RWPE2 (cell line): Measurements from ENCODE around the gene TRAPPC2L.

Experiments used
- ATAC-seq: fragments of 200-7000 bp; cut with Tn5 transposase; 3 replicates; pipeline ENCODE4 v1.9.1; 2021; ENCODE audit warnings: low read depth
- DNase-seq: peaks from one replicate; pipeline ENCODE4 v3.0.0-alpha.2; 2020; ENCODE audit warnings: low spot score
- H3K27ac ChIP-seq: fragments of 450-650 bp; 2 replicates; pipeline ENCODE4 v1.5.1; 2017; ENCODE audit warnings: mild to moderate bottlenecking; ENCODE audit not compliant: poor library complexity, severe bottlenecking
- H3K27me3 ChIP-seq: fragments of 250-450 bp; sonication (Bioruptor Pico); 2 replicates; pipeline ENCODE4 v1.5.1; 2021; ENCODE audit warnings: mild to moderate bottlenecking, moderate library complexity; ENCODE audit not compliant: insufficient read depth, poor library complexity, severe bottlenecking
- H3K36me3 ChIP-seq: fragments of 250-450 bp; sonication (Bioruptor Pico); 2 replicates; pipeline ENCODE4 v1.5.1; 2020; ENCODE audit warnings: low read depth, mild to moderate bottlenecking, moderate library complexity
- H3K4me1 ChIP-seq: fragments of 250-450 bp; sonication (Bioruptor Pico); 2 replicates; pipeline ENCODE4 v1.5.1; 2021; ENCODE audit warnings: mild to moderate bottlenecking, moderate library complexity; ENCODE audit not compliant: insufficient read depth, poor library complexity, severe bottlenecking
- H3K4me3 ChIP-seq: fragments of 250-450 bp; sonication (Bioruptor Pico); 2 replicates; pipeline ENCODE4 v1.5.1; 2021; ENCODE audit warnings: mild to moderate bottlenecking, moderate library complexity; ENCODE audit not compliant: severe bottlenecking
- H3K9me3 ChIP-seq: fragments of 250-450 bp; sonication (Bioruptor Pico); 2 replicates; pipeline ENCODE4 v1.5.1; 2021; ENCODE audit warnings: mild to moderate bottlenecking, moderate library complexity; ENCODE audit not compliant: severe bottlenecking
- TF ChIP-seq, protein P1 (sequence below): fragments of 450-650 bp; IDR thresholded peaks from one replicate; pipeline ENCODE4 v1.5.1; 2017; ENCODE audit warnings: mild to moderate bottlenecking, moderate library complexity; ENCODE audit not compliant: poor library complexity, severe bottlenecking

TRAPPC2L gene

DNA sequence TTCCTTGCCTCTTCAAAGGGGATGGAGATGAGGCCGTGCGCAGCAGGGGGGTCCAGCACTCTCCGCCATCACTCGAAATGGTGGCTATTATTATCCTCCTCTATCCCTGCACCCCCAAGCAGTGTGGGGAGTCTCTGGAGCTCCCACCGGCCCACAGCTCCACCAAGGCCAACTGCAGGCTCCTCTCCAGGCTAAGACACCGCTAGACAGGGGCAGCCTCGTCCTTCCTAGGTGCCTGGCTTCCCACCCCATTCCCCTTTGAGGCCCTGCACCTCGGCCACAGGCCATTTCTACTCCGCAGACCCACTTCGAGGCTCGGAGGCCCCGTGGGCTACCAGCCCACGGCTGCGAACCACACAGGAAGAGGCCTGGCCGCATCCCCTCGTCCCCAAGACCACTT is 49.1 kb downstream of the TRAPPC2L start:
- Histone ChIP-seq H3K27ac (no peak overlapping the region), H3K27me3 (no peaks in the 10 kb centered on the region), H3K36me3 (no peaks in the 10 kb centered on the region), H3K4me1 (peaks cover 7% of the 10 kb centered on the region), H3K9me3 (no peaks in the 10 kb centered on the region), H3K4me3 (no peak overlapping the region)
- TF ChIP-seq, protein P1, sequence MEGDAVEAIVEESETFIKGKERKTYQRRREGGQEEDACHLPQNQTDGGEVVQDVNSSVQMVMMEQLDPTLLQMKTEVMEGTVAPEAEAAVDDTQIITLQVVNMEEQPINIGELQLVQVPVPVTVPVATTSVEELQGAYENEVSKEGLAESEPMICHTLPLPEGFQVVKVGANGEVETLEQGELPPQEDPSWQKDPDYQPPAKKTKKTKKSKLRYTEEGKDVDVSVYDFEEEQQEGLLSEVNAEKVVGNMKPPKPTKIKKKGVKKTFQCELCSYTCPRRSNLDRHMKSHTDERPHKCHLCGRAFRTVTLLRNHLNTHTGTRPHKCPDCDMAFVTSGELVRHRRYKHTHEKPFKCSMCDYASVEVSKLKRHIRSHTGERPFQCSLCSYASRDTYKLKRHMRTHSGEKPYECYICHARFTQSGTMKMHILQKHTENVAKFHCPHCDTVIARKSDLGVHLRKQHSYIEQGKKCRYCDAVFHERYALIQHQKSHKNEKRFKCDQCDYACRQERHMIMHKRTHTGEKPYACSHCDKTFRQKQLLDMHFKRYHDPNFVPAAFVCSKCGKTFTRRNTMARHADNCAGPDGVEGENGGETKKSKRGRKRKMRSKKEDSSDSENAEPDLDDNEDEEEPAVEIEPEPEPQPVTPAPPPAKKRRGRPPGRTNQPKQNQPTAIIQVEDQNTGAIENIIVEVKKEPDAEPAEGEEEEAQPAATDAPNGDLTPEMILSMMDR: no peak
- DNase-seq: no peak
- no peak for ATAC-seq

DNA sequence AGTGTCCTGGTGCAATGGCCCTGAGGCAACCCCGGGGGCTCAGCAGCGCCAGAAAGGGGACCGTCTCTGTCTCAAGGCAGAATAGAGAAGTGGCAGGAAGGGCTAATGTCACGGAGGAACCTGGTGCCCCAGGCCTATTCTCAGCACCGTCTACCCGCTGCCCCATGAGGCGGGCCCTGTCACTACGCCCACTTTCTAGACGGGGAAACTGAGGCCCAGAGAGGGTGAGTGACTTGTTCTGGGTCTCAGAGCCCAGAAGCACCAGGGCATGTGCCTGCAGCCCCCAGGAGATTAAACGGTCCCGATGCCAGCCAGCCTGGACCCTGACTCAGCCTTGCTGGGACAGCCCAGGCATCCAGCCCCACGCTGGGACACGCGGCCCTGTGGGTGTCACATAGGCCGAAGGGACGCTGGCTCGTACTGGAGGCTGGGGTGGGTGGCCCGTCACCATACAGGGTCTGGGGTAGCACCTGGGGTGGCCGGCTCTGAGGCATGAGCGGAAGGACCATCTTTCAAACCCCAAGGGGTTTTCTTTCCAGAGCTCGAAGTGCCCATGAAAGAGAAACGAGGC is 49.7 kb downstream of the TRAPPC2L start:
- peaks cover 7% of the 10 kb centered on the region for H3K4me1 ChIP-seq
- no peak for DNase-seq
- TF ChIP-seq, protein P1: no peak

DNA sequence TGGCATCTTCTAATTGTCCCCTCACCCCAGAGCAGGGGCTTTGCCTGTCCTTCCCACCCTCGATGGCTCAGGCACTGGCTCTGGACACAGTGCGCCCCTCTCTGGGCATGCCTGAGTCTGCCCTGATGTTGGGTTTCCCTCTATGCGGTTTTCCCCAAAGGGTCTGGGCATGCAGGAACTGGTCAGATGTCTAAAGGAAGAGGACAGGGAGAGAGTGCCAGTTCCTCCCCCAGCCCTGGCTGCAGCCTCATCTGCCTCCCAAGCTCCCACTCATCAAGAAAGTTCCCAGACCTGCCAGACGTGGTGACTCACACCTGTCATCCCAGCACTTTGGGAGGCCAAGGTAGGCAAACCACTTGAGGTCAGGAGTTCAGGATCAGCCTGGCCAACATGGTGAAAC is 50.8 kb downstream of the TRAPPC2L start:
- Histone ChIP-seq H3K27me3 (no peaks in the 10 kb centered on the region), H3K9me3 (no peaks in the 10 kb centered on the region), H3K4me3 (no peak overlapping the region), H3K36me3 (no peaks in the 10 kb centered on the region), H3K27ac (no peak overlapping the region), H3K4me1 (peaks cover 7% of the 10 kb centered on the region)
- TF ChIP-seq, protein P1: peak; percentile 26
- ATAC-seq: peak; percentile 82
- DNase-seq: peak; percentile 85

More for the DNA sequence above, 49.7 kb downstream of the TRAPPC2L start:
- H3K27ac ChIP-seq: no peak overlapping the region
- no peaks in the 10 kb centered on the region for H3K9me3 ChIP-seq
- H3K36me3 ChIP-seq: no peaks in the 10 kb centered on the region
- no peak overlapping the region for H3K4me3 ChIP-seq
- H3K27me3 ChIP-seq: no peaks in the 10 kb centered on the region
- no peak for ATAC-seq

DNA sequence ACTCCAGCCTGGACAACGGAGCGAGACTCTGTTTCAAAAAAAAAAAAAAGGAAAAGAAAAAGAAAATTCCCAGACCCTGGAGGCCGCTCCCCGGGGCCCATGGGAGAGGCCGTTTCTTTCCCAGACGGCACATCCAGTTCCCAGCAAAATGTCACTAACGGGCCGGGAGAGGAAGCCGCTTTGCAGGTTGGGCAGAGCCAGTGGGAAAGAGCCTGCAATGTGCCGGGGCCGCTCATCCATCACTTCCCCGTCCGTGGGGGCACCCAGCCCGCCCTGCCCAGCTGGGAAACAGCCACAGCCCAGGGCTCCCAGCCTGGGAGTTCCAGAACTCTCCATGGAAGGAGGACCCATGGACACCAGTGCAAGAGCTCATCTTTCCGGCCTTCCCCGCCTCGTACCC is 51.4 kb downstream of the TRAPPC2L start:
- TF ChIP-seq, protein P1: no peak
- H3K36me3 ChIP-seq: no peaks in the 10 kb centered on the region
- no peaks in the 10 kb centered on the region for H3K9me3 ChIP-seq
- no peak overlapping the region for H3K27ac ChIP-seq
- H3K27me3 ChIP-seq: no peaks in the 10 kb centered on the region
- peaks cover 7% of the 10 kb centered on the region for H3K4me1 ChIP-seq
- no peak overlapping the region for H3K4me3 ChIP-seq
- ATAC-seq (no peak), DNase-seq (no peak)

DNA sequence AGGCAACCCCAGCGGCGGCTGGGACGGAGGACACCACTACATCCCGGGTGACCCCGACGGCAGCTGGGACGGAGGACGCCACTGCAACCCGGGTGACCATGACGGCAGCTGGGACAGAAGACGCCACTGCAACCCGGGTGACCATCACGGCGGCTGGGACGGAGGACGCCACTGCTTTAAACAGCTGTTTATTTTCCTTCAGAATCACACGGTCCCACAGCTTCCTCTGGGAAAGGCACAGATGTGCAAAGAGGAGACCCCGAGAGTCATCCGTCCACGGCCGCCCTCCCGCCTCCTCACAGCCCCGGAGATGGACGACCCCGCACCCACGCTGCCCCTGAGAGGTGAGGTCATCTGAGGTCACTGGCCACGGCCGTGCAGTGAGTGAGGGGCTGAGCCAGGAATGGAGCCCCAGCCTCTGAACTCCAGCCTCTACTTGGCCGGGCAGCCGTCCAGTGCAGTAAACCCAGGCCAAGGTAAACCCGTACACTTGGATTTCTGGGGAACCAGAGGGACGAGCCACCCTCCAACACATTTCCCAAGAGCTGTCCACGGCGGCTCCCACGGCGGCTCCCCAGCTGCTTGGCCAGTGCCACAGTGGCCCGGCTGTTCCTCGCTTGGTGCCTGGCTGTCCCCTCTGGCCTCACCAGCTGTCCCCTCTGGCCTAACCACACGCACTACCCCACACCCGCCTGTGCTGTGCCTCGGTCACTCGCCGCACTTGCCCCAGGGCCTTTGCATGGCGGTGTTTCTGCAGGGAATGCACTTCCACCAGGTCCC is 52.7 kb downstream of the TRAPPC2L start:
- Histone ChIP-seq H3K27ac (no peak overlapping the region), H3K4me3 (no peak overlapping the region), H3K36me3 (no peaks in the 10 kb centered on the region), H3K4me1 (peaks cover 7% of the 10 kb centered on the region), H3K27me3 (no peaks in the 10 kb centered on the region), H3K9me3 (no peaks in the 10 kb centered on the region)
- ATAC-seq (no peak), DNase-seq (no peak)
- TF ChIP-seq, protein P1: no peak
